SK-N-SH (cell line): ENCODE results near the gene CDHR3. TPM values are rescaled to one million over a fixed set of nuclear protein-coding genes. Genes with fewer than 3 reads are reported as not detected.

Experiments used
- CTCF ChIA-PET: fragments of 300-600, 350-600 bp; formaldehyde crosslinking; extraction: SDS; loops from one replicate; lab custom pipeline; 2021; lab: Yijun Ruan, JAX
- POLR2A ChIA-PET: fragments of 350-600 bp; sonication (Branson Sonifier 250); formaldehyde crosslinking; extraction: SDS; loops from one replicate; lab custom pipeline; 2020; ENCODE audit warnings: antibody characterized with exemption, inconsistent platforms; lab: Yijun Ruan, JAX
- DNase-seq: peaks from one replicate; pipeline ENCODE4 v3.0.0; 2012
- H2AFZ ChIP-seq: fragments of 200-600 bp; sonication (generic); 2 replicates; pipeline ENCODE4 v1.8.1; 2016; ENCODE audit warnings: antibody characterized with exemption, mild to moderate bottlenecking, low read depth
- H3F3A ChIP-seq: fragments of 200-600 bp; sonication (generic); replicated peaks from 2 replicates; pipeline ENCODE3; 2016; ENCODE audit warnings: antibody characterized with exemption, mild to moderate bottlenecking; ENCODE audit not compliant: insufficient read depth
- H3K27ac ChIP-seq, 2 experiments: fragments of 200-500 bp in 1 of 2; fragments of 200-600 bp in 1 of 2; sonication (Bioruptor generic) in 1 of 2; sonication (generic), shearing (Covaris generic) in 1 of 2; 2 replicates each; pipeline versions ENCODE4 v1.5.1 to v1.6.1; 2014 to 2016; ENCODE audit warnings: low read depth in 2 of 2, inconsistent platforms in 1 of 2, low read length in 1 of 2, mild to moderate bottlenecking in 1 of 2, mixed read lengths in 1 of 2
- H3K27me3 ChIP-seq: fragments of 200-600 bp; sonication (generic), shearing (Covaris generic); 2 replicates; pipeline ENCODE4 v1.6.1; 2016; ENCODE audit warnings: mixed run types; ENCODE audit not compliant: insufficient read depth
- H3K36me3 ChIP-seq, 2 experiments: fragments of 200-500 bp in 1 of 2; fragments of 200-600 bp in 1 of 2; sonication (Bioruptor generic) in 1 of 2; sonication (generic) in 1 of 2; replicated peaks in 1 of 2; 2 replicates each; pipeline versions ENCODE3 to v1.5.1; 2014 to 2016; ENCODE audit warnings: low read length in 1 of 2, mild to moderate bottlenecking in 1 of 2; ENCODE audit not compliant: insufficient read depth in 2 of 2, control insufficient read depth in 1 of 2
- H3K4me1 ChIP-seq, 2 experiments: fragments of 200-500 bp in 1 of 2; fragments of 200-600 bp in 1 of 2; sonication (Bioruptor generic) in 1 of 2; sonication (generic), shearing (Covaris generic) in 1 of 2; 2 replicates each; pipeline versions ENCODE4 v1.5.1 to v1.6.1; 2014 to 2016; ENCODE audit warnings: low read depth in 1 of 2, low read length in 1 of 2, mixed run types in 1 of 2; ENCODE audit not compliant: insufficient read depth in 2 of 2, control insufficient read depth in 1 of 2
- H3K4me2 ChIP-seq: fragments of 200-600 bp; sonication (generic), shearing (Covaris generic); 2 replicates; pipeline ENCODE4 v1.6.1; 2017; ENCODE audit warnings: mixed run types
- H3K4me3 ChIP-seq, 2 experiments: fragments of 200-500 bp in 1 of 2; fragments of 200-600 bp in 1 of 2; sonication (Bioruptor generic) in 1 of 2; sonication (generic), shearing (Covaris generic) in 1 of 2; 2 replicates each; pipeline versions ENCODE4 v1.5.1 to v1.8.1; 2014 to 2016; ENCODE audit warnings: low read depth in 2 of 2, inconsistent platforms in 1 of 2, low read length in 1 of 2, mild to moderate bottlenecking in 1 of 2, mixed read lengths in 1 of 2, moderate library complexity in 1 of 2
- H3K79me2 ChIP-seq: fragments of 200-600 bp; sonication (generic); 2 replicates; pipeline ENCODE4 v1.8.1; 2017; ENCODE audit warnings: mild to moderate bottlenecking; ENCODE audit not compliant: insufficient read depth
- H3K9ac ChIP-seq: fragments of 200-600 bp; sonication (generic); 2 replicates; pipeline ENCODE4 v1.6.1; 2017; ENCODE audit warnings: mixed run types
- H3K9me2 ChIP-seq: fragments of 200-600 bp; sonication (generic); 2 replicates; pipeline ENCODE4 v1.6.1; 2017; ENCODE audit warnings: mixed run types
- H3K9me3 ChIP-seq: fragments of 200-600 bp; sonication (generic); 2 replicates; pipeline ENCODE4 v1.6.1; 2017; ENCODE audit warnings: mixed run types, mild to moderate bottlenecking, moderate library complexity
- H4K20me1 ChIP-seq: fragments of 200-600 bp; sonication (generic); 2 replicates; pipeline ENCODE4 v1.6.1; 2017; ENCODE audit warnings: mild to moderate bottlenecking, mixed run types; ENCODE audit not compliant: insufficient read depth
- CHD2 ChIP-seq: fragments of 150-350 bp; IDR thresholded peaks from 2 replicates; pipeline ENCODE4 v1.6.1; 2018; ENCODE audit warnings: low read length; ENCODE audit not compliant: partially characterized antibody
- EZH2phosphoT487 ChIP-seq: fragments of 200-600 bp; sonication (generic); IDR thresholded peaks from 2 replicates; pipeline ENCODE4 v1.6.1; 2017; ENCODE audit warnings: low read depth, mixed run types, mild to moderate bottlenecking, antibody characterized with exemption, moderate library complexity, borderline replicate concordance
- FOSL2 ChIP-seq: IDR thresholded peaks from 2 replicates; pipeline ENCODE4 v1.4.0; 2012; ENCODE audit warnings: low read depth, mild to moderate bottlenecking, moderate library complexity, borderline replicate concordance
- FOXM1 ChIP-seq: IDR thresholded peaks from 2 replicates; pipeline ENCODE4 v1.4.0; 2012; ENCODE audit warnings: low read depth, mild to moderate bottlenecking
- GATA2 ChIP-seq: sonication (generic); formaldehyde crosslinking; IDR thresholded peaks from 2 replicates; pipeline ENCODE4 v1.5.0; 2020; ENCODE audit warnings: mild to moderate bottlenecking, missing genetic modification reagents
- JUND ChIP-seq: IDR thresholded peaks from 2 replicates; pipeline ENCODE4 v1.4.0; 2012
- MEF2A ChIP-seq: IDR thresholded peaks from 2 replicates; pipeline ENCODE4 v1.4.0; 2012; ENCODE audit warnings: low read depth, borderline replicate concordance
- NFIC ChIP-seq: IDR thresholded peaks from 2 replicates; pipeline ENCODE4 v1.4.0; 2012; ENCODE audit warnings: borderline replicate concordance
- POLR2AphosphoS5 ChIP-seq: IDR thresholded peaks from 2 replicates; pipeline ENCODE4 v1.6.1; 2012; ENCODE audit warnings: low read depth, low read length
- RFX5 ChIP-seq: IDR thresholded peaks from 2 replicates; pipeline ENCODE4 v1.6.1; 2012; ENCODE audit warnings: mild to moderate bottlenecking, improper control_type of control experiment, low read length
- SMC3 ChIP-seq: IDR thresholded peaks from 2 replicates; pipeline ENCODE4 v1.6.1; 2012; ENCODE audit warnings: low read depth, low read length, improper control_type of control experiment
- TAF1 ChIP-seq: IDR thresholded peaks from 2 replicates; pipeline ENCODE4 v1.6.1; 2012; ENCODE audit warnings: low read depth, mild to moderate bottlenecking, low read length, moderate library complexity, borderline replicate concordance
- YY1 ChIP-seq: IDR thresholded peaks from 2 replicates; pipeline ENCODE4 v1.4.0; 2012; ENCODE audit warnings: low read depth, mild to moderate bottlenecking
- WGBS: methylation state at CpG from one replicate; pipeline ENCODE4 v1.1.6; 2017; ENCODE audit warnings: low lambda C conversion rate; 5-methylcytosine and 5-hydroxymethylcytosine counted together
- polyA plus RNA-seq, 3 experiments: library from polyadenylated mRNA; depleted of rRNA; stranded (reverse); fragments of >200 nt; gene quantifications; 2 replicates each; pipeline ENCODE4 v1.2.3, GENCODE V29; 2012
- TF ChIP-seq, protein P1 (sequence below): fragments of 150-350 bp; IDR thresholded peaks from 2 replicates; pipeline ENCODE4 v1.6.1; 2016; ENCODE audit warnings: mild to moderate bottlenecking, low read depth, low read length
- TF ChIP-seq, protein P2 (sequence below): fragments of 150-350 bp; IDR thresholded peaks from 2 replicates; pipeline ENCODE4 v1.6.1; 2017; ENCODE audit warnings: antibody characterized with exemption, low read length, low read depth, borderline replicate concordance
- TF ChIP-seq, protein P3 (sequence below): IDR thresholded peaks from 2 replicates; pipeline ENCODE4 v1.4.0; 2012; ENCODE audit warnings: low read depth
- TF ChIP-seq, protein P4 (sequence below): IDR thresholded peaks from 2 replicates; pipeline ENCODE4; 2012
- TF ChIP-seq, protein P5 (sequence below): fragments of 200-600 bp; sonication (generic); IDR thresholded peaks from 2 replicates; pipeline ENCODE4 v1.6.1; 2017; ENCODE audit warnings: antibody characterized with exemption, mild to moderate bottlenecking, moderate library complexity
- TF ChIP-seq, protein P6 (sequence below): IDR thresholded peaks from 2 replicates; pipeline ENCODE4 v1.4.0; 2012; ENCODE audit warnings: low read depth, borderline replicate concordance

Gene CDHR3
- polyA plus RNA-seq, 1 of the 3 experiments (the other 2 are of a cell fraction): 7.5 TPM

DNA sequence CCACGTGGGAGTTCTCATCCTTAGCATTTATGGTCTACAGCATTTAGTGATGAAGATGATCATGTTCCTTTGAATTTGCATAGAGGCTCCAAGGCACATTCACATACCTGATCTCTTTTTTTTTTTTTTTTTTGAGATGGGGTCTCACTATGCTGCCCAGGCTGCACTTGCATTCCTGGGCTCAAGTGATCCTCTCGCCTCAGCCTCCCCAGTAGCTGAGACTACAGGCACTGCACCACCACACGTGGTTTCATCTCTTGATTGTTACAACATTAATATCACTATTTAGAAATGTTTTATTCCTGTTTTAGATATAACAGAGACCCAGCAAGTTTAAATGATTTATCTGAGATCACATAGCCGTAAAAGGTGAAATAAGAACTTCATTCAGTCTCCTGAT is 13.8 kb downstream of the CDHR3 start:
- TF ChIP-seq, protein P1, sequence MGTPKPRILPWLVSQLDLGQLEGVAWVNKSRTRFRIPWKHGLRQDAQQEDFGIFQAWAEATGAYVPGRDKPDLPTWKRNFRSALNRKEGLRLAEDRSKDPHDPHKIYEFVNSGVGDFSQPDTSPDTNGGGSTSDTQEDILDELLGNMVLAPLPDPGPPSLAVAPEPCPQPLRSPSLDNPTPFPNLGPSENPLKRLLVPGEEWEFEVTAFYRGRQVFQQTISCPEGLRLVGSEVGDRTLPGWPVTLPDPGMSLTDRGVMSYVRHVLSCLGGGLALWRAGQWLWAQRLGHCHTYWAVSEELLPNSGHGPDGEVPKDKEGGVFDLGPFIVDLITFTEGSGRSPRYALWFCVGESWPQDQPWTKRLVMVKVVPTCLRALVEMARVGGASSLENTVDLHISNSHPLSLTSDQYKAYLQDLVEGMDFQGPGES: no peak
- TF ChIP-seq CHD2 (no peak), GATA2 (CRISPR knock-in tag) (no peak), SMC3 (no peak), FOSL2 (no peak), FOXM1 (no peak), TAF1 (no peak), POLR2AphosphoS5 (no peak), NFIC (no peak), MEF2A (no peak)
- TF ChIP-seq, protein P2, sequence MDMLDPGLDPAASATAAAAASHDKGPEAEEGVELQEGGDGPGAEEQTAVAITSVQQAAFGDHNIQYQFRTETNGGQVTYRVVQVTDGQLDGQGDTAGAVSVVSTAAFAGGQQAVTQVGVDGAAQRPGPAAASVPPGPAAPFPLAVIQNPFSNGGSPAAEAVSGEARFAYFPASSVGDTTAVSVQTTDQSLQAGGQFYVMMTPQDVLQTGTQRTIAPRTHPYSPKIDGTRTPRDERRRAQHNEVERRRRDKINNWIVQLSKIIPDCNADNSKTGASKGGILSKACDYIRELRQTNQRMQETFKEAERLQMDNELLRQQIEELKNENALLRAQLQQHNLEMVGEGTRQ: no peak
- TF ChIP-seq, protein P3, sequence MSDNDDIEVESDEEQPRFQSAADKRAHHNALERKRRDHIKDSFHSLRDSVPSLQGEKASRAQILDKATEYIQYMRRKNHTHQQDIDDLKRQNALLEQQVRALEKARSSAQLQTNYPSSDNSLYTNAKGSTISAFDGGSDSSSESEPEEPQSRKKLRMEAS: no peak
- TF ChIP-seq, protein P4, sequence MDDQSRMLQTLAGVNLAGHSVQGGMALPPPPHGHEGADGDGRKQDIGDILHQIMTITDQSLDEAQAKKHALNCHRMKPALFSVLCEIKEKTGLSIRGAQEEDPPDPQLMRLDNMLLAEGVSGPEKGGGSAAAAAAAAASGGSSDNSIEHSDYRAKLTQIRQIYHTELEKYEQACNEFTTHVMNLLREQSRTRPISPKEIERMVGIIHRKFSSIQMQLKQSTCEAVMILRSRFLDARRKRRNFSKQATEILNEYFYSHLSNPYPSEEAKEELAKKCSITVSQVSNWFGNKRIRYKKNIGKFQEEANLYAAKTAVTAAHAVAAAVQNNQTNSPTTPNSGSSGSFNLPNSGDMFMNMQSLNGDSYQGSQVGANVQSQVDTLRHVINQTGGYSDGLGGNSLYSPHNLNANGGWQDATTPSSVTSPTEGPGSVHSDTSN: no peak
- TF ChIP-seq, all 33 proteins: peak for 0

DNA sequence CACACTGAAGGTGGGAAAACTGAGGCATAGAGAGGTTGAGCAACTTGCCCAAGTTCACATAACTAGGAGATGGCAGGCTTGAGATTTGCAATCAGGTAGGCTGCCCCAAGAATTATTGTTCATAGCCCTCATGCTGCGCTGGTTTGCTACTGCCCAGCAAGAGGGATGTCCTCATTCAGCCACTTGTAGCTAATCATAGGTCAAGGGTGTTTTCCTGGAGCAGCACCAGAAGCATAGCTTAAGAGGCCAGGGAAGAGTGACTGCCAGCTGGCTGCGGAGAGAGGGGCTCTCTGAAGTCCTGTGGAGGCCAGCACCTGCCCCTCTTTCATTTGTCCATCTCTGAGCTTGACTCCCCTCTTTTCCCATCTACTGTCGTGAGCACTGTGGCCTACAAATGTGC is 15.0 kb downstream of the CDHR3 start:
- Histone ChIP-seq H2AFZ (no peak overlapping the region), H3K9me2 (no peaks in the 10 kb centered on the region), H3K4me3 (no peak overlapping the region), H4K20me1 (no peaks in the 10 kb centered on the region)
- DNase-seq: no peak
- no peak for TF ChIP-seq EZH2phosphoT487
- no peak for TF ChIP-seq YY1
- TF ChIP-seq JUND: no peak
- TF ChIP-seq, protein P1: no peak
- TF ChIP-seq GATA2 (CRISPR knock-in tag): no peak
- no peak for TF ChIP-seq RFX5
- TF ChIP-seq, protein P5, sequence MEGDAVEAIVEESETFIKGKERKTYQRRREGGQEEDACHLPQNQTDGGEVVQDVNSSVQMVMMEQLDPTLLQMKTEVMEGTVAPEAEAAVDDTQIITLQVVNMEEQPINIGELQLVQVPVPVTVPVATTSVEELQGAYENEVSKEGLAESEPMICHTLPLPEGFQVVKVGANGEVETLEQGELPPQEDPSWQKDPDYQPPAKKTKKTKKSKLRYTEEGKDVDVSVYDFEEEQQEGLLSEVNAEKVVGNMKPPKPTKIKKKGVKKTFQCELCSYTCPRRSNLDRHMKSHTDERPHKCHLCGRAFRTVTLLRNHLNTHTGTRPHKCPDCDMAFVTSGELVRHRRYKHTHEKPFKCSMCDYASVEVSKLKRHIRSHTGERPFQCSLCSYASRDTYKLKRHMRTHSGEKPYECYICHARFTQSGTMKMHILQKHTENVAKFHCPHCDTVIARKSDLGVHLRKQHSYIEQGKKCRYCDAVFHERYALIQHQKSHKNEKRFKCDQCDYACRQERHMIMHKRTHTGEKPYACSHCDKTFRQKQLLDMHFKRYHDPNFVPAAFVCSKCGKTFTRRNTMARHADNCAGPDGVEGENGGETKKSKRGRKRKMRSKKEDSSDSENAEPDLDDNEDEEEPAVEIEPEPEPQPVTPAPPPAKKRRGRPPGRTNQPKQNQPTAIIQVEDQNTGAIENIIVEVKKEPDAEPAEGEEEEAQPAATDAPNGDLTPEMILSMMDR: no peak
- TF ChIP-seq, protein P6, sequence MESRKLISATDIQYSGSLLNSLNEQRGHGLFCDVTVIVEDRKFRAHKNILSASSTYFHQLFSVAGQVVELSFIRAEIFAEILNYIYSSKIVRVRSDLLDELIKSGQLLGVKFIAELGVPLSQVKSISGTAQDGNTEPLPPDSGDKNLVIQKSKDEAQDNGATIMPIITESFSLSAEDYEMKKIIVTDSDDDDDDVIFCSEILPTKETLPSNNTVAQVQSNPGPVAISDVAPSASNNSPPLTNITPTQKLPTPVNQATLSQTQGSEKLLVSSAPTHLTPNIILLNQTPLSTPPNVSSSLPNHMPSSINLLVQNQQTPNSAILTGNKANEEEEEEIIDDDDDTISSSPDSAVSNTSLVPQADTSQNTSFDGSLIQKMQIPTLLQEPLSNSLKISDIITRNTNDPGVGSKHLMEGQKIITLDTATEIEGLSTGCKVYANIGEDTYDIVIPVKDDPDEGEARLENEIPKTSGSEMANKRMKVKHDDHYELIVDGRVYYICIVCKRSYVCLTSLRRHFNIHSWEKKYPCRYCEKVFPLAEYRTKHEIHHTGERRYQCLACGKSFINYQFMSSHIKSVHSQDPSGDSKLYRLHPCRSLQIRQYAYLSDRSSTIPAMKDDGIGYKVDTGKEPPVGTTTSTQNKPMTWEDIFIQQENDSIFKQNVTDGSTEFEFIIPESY: no peak
- TF ChIP-seq, all 33 proteins: peak for 0
- WGBS: 81% methylated on average over 3 of the region's 3 CpGs
- H3K27me3 ChIP-seq: no peaks in the 10 kb centered on the region; the same call in 1 of the 2 replicates
- H3K27ac ChIP-seq: no peak overlapping the region
- ChIA-PET CTCF (interaction anchor here (0.8 to 1.8 kb wide), 4 partner anchors 11 to 101 kb away, joined by 3 to 4 read pairs (median 4); no protein-coding TSS in a partner anchor), POLR2A (no interaction called here)
- H3K9me3 ChIP-seq: no peaks in the 10 kb centered on the region
- H3K79me2 ChIP-seq: no peaks in the 10 kb centered on the region
- no peaks in the 10 kb centered on the region for H3F3A ChIP-seq
- H3K9ac ChIP-seq: no peak overlapping the region
- H3K4me1 ChIP-seq: no peaks in the 10 kb centered on the region
- no peak overlapping the region for H3K4me2 ChIP-seq
- H3K36me3 ChIP-seq: no peaks in the 10 kb centered on the region

More for the DNA sequence above, 13.8 kb downstream of the CDHR3 start:
- Histone ChIP-seq H3K27ac (no peak overlapping the region), H3K4me1 (no peaks in the 10 kb centered on the region), H3K9me3 (no peaks in the 10 kb centered on the region), H3K4me2 (no peak overlapping the region), H3K9ac (no peak overlapping the region), H3K79me2 (no peaks in the 10 kb centered on the region), H4K20me1 (no peaks in the 10 kb centered on the region), H3K4me3 (no peak overlapping the region), H3K36me3 (no peaks in the 10 kb centered on the region), H3F3A (no peaks in the 10 kb centered on the region), H3K9me2 (no peaks in the 10 kb centered on the region), H3K27me3 (no peaks in the 10 kb centered on the region; the same call in 1 of the 2 replicates), H2AFZ (no peak overlapping the region)
- 61% methylated on average over 4 of the region's 4 CpGs for WGBS
- no peak for DNase-seq
- ChIA-PET POLR2A (no interaction called here), CTCF (interaction anchor here (1.1 to 2.0 kb wide), 6 partner anchors 10 to 100 kb away, joined by 3 to 5 read pairs (median 4); no protein-coding TSS in a partner anchor)
